Tibial nerve (tissue), 4 donors: ENCODE data around the gene ACP4. TPM values are rescaled to one million over a fixed set of nuclear protein-coding genes. Genes with fewer than 3 reads are reported as not detected.
"Not testable (repeated sequence)": the region's sequence is repeated elsewhere in the genome, so short reads cannot be mapped to it uniquely, and the experiment has no call there.

ENCODE experiments used
- DNase-seq, 2 donors: peaks; one replicate each; pipeline ENCODE4 v3.0.0-alpha.2; 2019; ENCODE audit warnings: low spot score in 2 of 2
- H3K27ac ChIP-seq, 4 donors: fragments of 200-600 bp; sonication (generic) in 3 of 4; one replicate each; pipeline ENCODE4 v1.5.1; 2017 to 2019; ENCODE audit warnings: mild to moderate bottlenecking in 1 of 4
- H3K27me3 ChIP-seq, 2 donors: fragments of 200-600 bp; sonication (generic) in 1 of 2; one replicate each; pipeline versions ENCODE4 v1.5.1 to v1.6.0; 2017 to 2019
- H3K36me3 ChIP-seq, 3 donors: fragments of 200-600 bp; sonication (generic); one replicate each; pipeline ENCODE4 v1.5.1; 2018 to 2019
- H3K4me1 ChIP-seq, 4 donors: fragments of 200-600 bp; sonication (generic) in 3 of 4; one replicate each; pipeline ENCODE4 v1.5.1; 2017 to 2019
- H3K4me3 ChIP-seq, 4 donors: fragments of 200-600 bp; sonication (generic) in 3 of 4; one replicate each; pipeline ENCODE4 v1.5.1; 2017 to 2019; ENCODE audit warnings: mild to moderate bottlenecking in 1 of 4, moderate library complexity in 1 of 4
- H3K9me3 ChIP-seq, 4 donors: fragments of 200-600 bp; sonication (generic) in 3 of 4; one replicate each; pipeline ENCODE4 v1.5.1; 2017 to 2019
- CTCF ChIP-seq, 5 experiments: fragments of 200-600 bp in 3 of 5; fragments of 450-650 bp in 2 of 5; sonication (generic) in 3 of 5; IDR thresholded peaks; one replicate each; pipeline ENCODE4 v1.5.1; 2016 to 2019; ENCODE audit warnings: antibody characterized with exemption in 5 of 5, mild to moderate bottlenecking in 3 of 5, moderate library complexity in 2 of 5
- EP300 ChIP-seq, 2 donors: sonication (generic); formaldehyde crosslinking; IDR thresholded peaks; one replicate each; pipeline ENCODE4 v1.6.1; 2017; ENCODE audit warnings: antibody characterized with exemption in 2 of 2, mild to moderate bottlenecking in 1 of 2
- POLR2A ChIP-seq, 2 donors: fragments of 450-650 bp; IDR thresholded peaks; one replicate each; pipeline ENCODE4 v1.6.1; 2017; ENCODE audit warnings: antibody characterized with exemption in 2 of 2, mild to moderate bottlenecking in 2 of 2, moderate library complexity in 2 of 2
- WGBS, 2 donors: methylation state at CpG; one replicate each; pipeline ENCODE4 v1.1.5; 2018; 5-methylcytosine and 5-hydroxymethylcytosine counted together
- total RNA-seq, 4 donors: library from RNA; depleted of rRNA; stranded (reverse); fragments of >200 nt; gene quantifications; one replicate each; pipeline ENCODE4 v1.1.0, GENCODE V29; 2016

ACP4 gene
- total RNA-seq, 4 donors from 2014 or later = not detected

- 39 to 53% methylated on average over 7 of the region's 7 CpGs for WGBS, 2 donors
- H3K4me3 ChIP-seq = no peak overlapping the region
- no peaks in the 10 kb centered on the region for H3K9me3 ChIP-seq
- DNase-seq = no peak
- TF ChIP-seq POLR2A (IDR thresholded peaks at IDR 0.05) (no peak), EP300 (IDR thresholded peaks at IDR 0.05) (no peak)
- H3K27me3 ChIP-seq = peaks cover 0 to 12% of the 10 kb centered on the region in 2 donors
- no peaks in the 10 kb centered on the region for H3K36me3 ChIP-seq
- H3K4me1 ChIP-seq = no peaks in the 10 kb centered on the region
- H3K27ac ChIP-seq = no peak overlapping the region
Measured at GRCh38 chr19:50764409-50764808, 25.8 kb upstream of the ACP4 start.

GRCh38 chr19:50766746-50767145 lies 23.5 kb upstream of the ACP4 start:
- 74 to 79% methylated on average over 12 of the region's 12 CpGs for WGBS, 2 donors
- not testable (repeated sequence) for H3K27ac ChIP-seq, DNase-seq, H3K4me1 ChIP-seq, H3K4me3 ChIP-seq, H3K36me3 ChIP-seq, H3K9me3 ChIP-seq
- H3K27me3 ChIP-seq = peaks cover 0 to 31% of the 10 kb centered on the region in 2 donors

- not testable (repeated sequence) for H3K4me3 ChIP-seq, H3K4me1 ChIP-seq, DNase-seq, H3K27ac ChIP-seq, H3K9me3 ChIP-seq, H3K36me3 ChIP-seq
- WGBS, 2 donors = 36 to 40% methylated on average over 5 of the region's 5 CpGs
- peaks cover 0 to 31% of the 10 kb centered on the region in 2 donors for H3K27me3 ChIP-seq
Measured at GRCh38 chr19:50767263-50767662, 23.0 kb upstream of the ACP4 start.

- peaks cover 0 to 33% of the 10 kb centered on the region in 2 donors for H3K27me3 ChIP-seq
- 75 to 77% methylated on average over 5 of the region's 5 CpGs for WGBS, 2 donors
- H3K4me1 ChIP-seq = no peaks in the 10 kb centered on the region
- no peak for TF ChIP-seq POLR2A (IDR thresholded peaks at IDR 0.05)
- TF ChIP-seq EP300 (IDR thresholded peaks at IDR 0.05) = no peak
- no peak for TF ChIP-seq CTCF (IDR thresholded peaks at IDR 0.05)
- no peak overlapping the region for H3K27ac ChIP-seq
- no peaks in the 10 kb centered on the region for H3K9me3 ChIP-seq
- DNase-seq = no peak
- no peaks in the 10 kb centered on the region for H3K36me3 ChIP-seq
- H3K4me3 ChIP-seq = no peak overlapping the region
Measured at GRCh38 chr19:50768277-50768676, 21.9 kb upstream of the ACP4 start.

GRCh38 chr19:50770164-50770563 lies 20.1 kb upstream of the ACP4 start, which contains the start of gene GPR32:
Gene GPR32, plus strand, starts transcription at chr19:50770464. Its CDS starts 137 bp downstream, at chr19:50770601.
- not testable (repeated sequence) for DNase-seq, H3K4me3 ChIP-seq, H3K36me3 ChIP-seq, H3K9me3 ChIP-seq, H3K27ac ChIP-seq, H3K4me1 ChIP-seq
- H3K27me3 ChIP-seq = peaks cover 0 to 50% of the 10 kb centered on the region in 2 donors
- WGBS, 2 donors = 74 to 90% methylated on average over 2 of the region's 2 CpGs

- Histone ChIP-seq H3K27ac (no peak overlapping the region), H3K27me3 (peaks cover 0 to 55% of the 10 kb centered on the region in 2 donors), H3K9me3 (no peaks in the 10 kb centered on the region), H3K4me3 (no peak overlapping the region), H3K4me1 (no peaks in the 10 kb centered on the region), H3K36me3 (no peaks in the 10 kb centered on the region)
- DNase-seq = no peak
- WGBS, 2 donors = 82 to 89% methylated on average over 12 to 13 of the region's 13 CpGs
- no peak for TF ChIP-seq EP300 (IDR thresholded peaks at IDR 0.05)
- TF ChIP-seq CTCF (IDR thresholded peaks at IDR 0.05) = no peak
- TF ChIP-seq POLR2A (IDR thresholded peaks at IDR 0.05) = no peak
Measured at GRCh38 chr19:50770888-50771287, 19.3 kb upstream of the ACP4 start.

- WGBS, 2 donors = 59 to 66% methylated on average over 2 of the region's 2 CpGs
- no peak overlapping the region for H3K27ac ChIP-seq
- TF ChIP-seq POLR2A (IDR thresholded peaks at IDR 0.05) = no peak
- TF ChIP-seq CTCF (IDR thresholded peaks at IDR 0.05) = no peak
- no peak for TF ChIP-seq EP300 (IDR thresholded peaks at IDR 0.05)
- peaks cover 0 to 7% (median 3%) of the 10 kb centered on the region in 4 donors for H3K9me3 ChIP-seq
- no peaks in the 10 kb centered on the region for H3K36me3 ChIP-seq
- H3K4me3 ChIP-seq = no peak overlapping the region
- no peak for DNase-seq
- peaks cover 0 to 71% of the 10 kb centered on the region in 2 donors for H3K27me3 ChIP-seq
- no peaks in the 10 kb centered on the region for H3K4me1 ChIP-seq
Measured at GRCh38 chr19:50772476-50772875, 17.7 kb upstream of the ACP4 start.

- not testable (repeated sequence) for H3K4me1 ChIP-seq, DNase-seq, H3K27ac ChIP-seq, H3K36me3 ChIP-seq, H3K4me3 ChIP-seq, H3K9me3 ChIP-seq
- H3K27me3 ChIP-seq = peaks cover 0 to 72% of the 10 kb centered on the region in 2 donors
- 86 to 94% methylated on average over 3 of the region's 3 CpGs for WGBS, 2 donors
Measured at GRCh38 chr19:50772912-50773311, 17.3 kb upstream of the ACP4 start.

- H3K27ac ChIP-seq, H3K36me3 ChIP-seq, H3K4me1 ChIP-seq, H3K4me3 ChIP-seq, H3K9me3 ChIP-seq, DNase-seq: not testable (repeated sequence)
- WGBS, 2 donors = 60 to 75% methylated on average over 5 of the region's 7 CpGs
- H3K27me3 ChIP-seq = peaks cover 0 to 73% of the 10 kb centered on the region in 2 donors
Measured at GRCh38 chr19:50773454-50773853, 16.8 kb upstream of the ACP4 start.
